ENCODE data around the gene OR10J5.

The OR10J5 gene

GRCh38 chr1:159556931-159557369, 21.1 kb upstream of the OR10J5 start:
- no peaks in the 10 kb centered on the region for H3K79me1 ChIP-seq (ENCODE audit: low read length)
- no peak overlapping the region for H3K23ac ChIP-seq (ENCODE audit: low read length)
- H2BK12ac ChIP-seq (ENCODE audit: low read length), result no peak overlapping the region
- no peak overlapping the region for H3K18ac ChIP-seq (ENCODE audit: low read length)
- WGBS (ENCODE audit: extremely low coverage, insufficient coverage, insufficient read length), result no CpG with 5 or more reads among the region's 3 CpGs
- no peak overlapping the region for H4K8ac ChIP-seq (ENCODE audit: low read depth, low read length)
- H3K36me3 ChIP-seq (ENCODE audit: control insufficient read depth in 1 of 2, insufficient read depth in 2 of 2, low read length in 2 of 2), result no peaks in the 10 kb centered on the region
- no peak overlapping the region for H2BK5ac ChIP-seq (ENCODE audit: low read depth, low read length, poor library complexity)
- no peak overlapping the region for H4K12ac ChIP-seq (ENCODE audit: low read depth, low read length)
- no peaks in the 10 kb centered on the region for H3K27me3 ChIP-seq (ENCODE audit: insufficient read depth, low read length)
- H3K9ac ChIP-seq (ENCODE audit: low read length), result no peak overlapping the region
- no peak for DNase-seq
- H3K79me2 ChIP-seq (ENCODE audit: control insufficient read depth, insufficient read depth, low read length, poor library complexity), result no peaks in the 10 kb centered on the region
- H3K4me2 ChIP-seq (ENCODE audit: low read length), result no peak overlapping the region
- H3K4ac ChIP-seq (ENCODE audit: low read depth, low read length), result no peak overlapping the region
- H3K4me3 ChIP-seq (ENCODE audit: low read depth, low read length), result no peak overlapping the region
- no peaks in the 10 kb centered on the region for H3K9me3 ChIP-seq (ENCODE audit: insufficient read depth, low read depth, low read length)
- H3K27ac ChIP-seq (ENCODE audit: low read depth, low read length), result no peak overlapping the region
- H3K14ac ChIP-seq (ENCODE audit: low read length), result no peak overlapping the region
- no peak overlapping the region for H2BK120ac ChIP-seq (ENCODE audit: insufficient read depth, low read length, poor library complexity)
- H3K4me1 ChIP-seq (ENCODE audit: control insufficient read depth in 1 of 2, insufficient read depth in 2 of 2, low read length in 2 of 2), result no peaks in the 10 kb centered on the region
- H2AK5ac ChIP-seq (ENCODE audit: low read length), result no peak overlapping the region
- no peak overlapping the region for H4K91ac ChIP-seq (ENCODE audit: low read depth, low read length)
- H2AFZ ChIP-seq (ENCODE audit: insufficient read depth, low read length, poor library complexity), result no peak overlapping the region

GRCh38 chr1:159554696-159555095, 18.9 kb upstream of the OR10J5 start:
- no peak overlapping the region for H4K12ac ChIP-seq (ENCODE audit: low read depth, low read length)

GRCh38 chr1:159554261-159554660, 18.5 kb upstream of the OR10J5 start:
- no CpG with 5 or more reads among the region's 3 CpGs for WGBS (ENCODE audit: extremely low coverage, insufficient coverage, insufficient read length)
- H3K9me3 ChIP-seq (ENCODE audit: insufficient read depth, low read depth, low read length), result no peaks in the 10 kb centered on the region
- H4K91ac ChIP-seq (ENCODE audit: low read depth, low read length), result no peak overlapping the region
- H4K8ac ChIP-seq (ENCODE audit: low read depth, low read length), result no peak overlapping the region
- no peaks in the 10 kb centered on the region for H3K79me2 ChIP-seq (ENCODE audit: control insufficient read depth, insufficient read depth, low read length, poor library complexity)
- H2BK120ac ChIP-seq (ENCODE audit: insufficient read depth, low read length, poor library complexity), result no peak overlapping the region
- H3K27ac ChIP-seq (ENCODE audit: low read depth, low read length), result no peak overlapping the region
- no peaks in the 10 kb centered on the region for H3K36me3 ChIP-seq (ENCODE audit: control insufficient read depth in 1 of 2, insufficient read depth in 2 of 2, low read length in 2 of 2)
- H2AFZ ChIP-seq (ENCODE audit: insufficient read depth, low read length, poor library complexity), result no peak overlapping the region
- no peak overlapping the region for H3K4ac ChIP-seq (ENCODE audit: low read depth, low read length)
- H3K79me1 ChIP-seq (ENCODE audit: low read length), result no peaks in the 10 kb centered on the region
- DNase-seq, result no peak
- H4K12ac ChIP-seq (ENCODE audit: low read depth, low read length), result no peak overlapping the region
- no peaks in the 10 kb centered on the region for H3K4me1 ChIP-seq (ENCODE audit: control insufficient read depth in 1 of 2, insufficient read depth in 2 of 2, low read length in 2 of 2)
- no peak overlapping the region for H2BK12ac ChIP-seq (ENCODE audit: low read length)
- no peak overlapping the region for H3K4me2 ChIP-seq (ENCODE audit: low read length)
- no peaks in the 10 kb centered on the region for H3K27me3 ChIP-seq (ENCODE audit: insufficient read depth, low read length)
- H3K23ac ChIP-seq (ENCODE audit: low read length), result no peak overlapping the region
- H3K4me3 ChIP-seq (ENCODE audit: low read depth, low read length), result no peak overlapping the region
- H3K14ac ChIP-seq (ENCODE audit: low read length), result no peak overlapping the region
- no peak overlapping the region for H3K18ac ChIP-seq (ENCODE audit: low read length)
- H2BK5ac ChIP-seq (ENCODE audit: low read depth, low read length, poor library complexity), result no peak overlapping the region
- no peak overlapping the region for H2AK5ac ChIP-seq (ENCODE audit: low read length)
- H3K9ac ChIP-seq (ENCODE audit: low read length), result no peak overlapping the region

More at GRCh38 chr1:159554696-159555095, 18.9 kb upstream of the OR10J5 start:
- H2BK120ac ChIP-seq (ENCODE audit: insufficient read depth, low read length, poor library complexity), result no peak overlapping the region
- no peak overlapping the region for H3K4me2 ChIP-seq (ENCODE audit: low read length)
- no peaks in the 10 kb centered on the region for H3K79me1 ChIP-seq (ENCODE audit: low read length)
- H4K91ac ChIP-seq (ENCODE audit: low read depth, low read length), result no peak overlapping the region
- no peak overlapping the region for H3K4me3 ChIP-seq (ENCODE audit: low read depth, low read length)
- H3K27me3 ChIP-seq (ENCODE audit: insufficient read depth, low read length), result no peaks in the 10 kb centered on the region
- no peak overlapping the region for H3K23ac ChIP-seq (ENCODE audit: low read length)
- no peak overlapping the region for H3K14ac ChIP-seq (ENCODE audit: low read length)
- no peak overlapping the region for H2BK5ac ChIP-seq (ENCODE audit: low read depth, low read length, poor library complexity)
- no peak overlapping the region for H3K27ac ChIP-seq (ENCODE audit: low read depth, low read length)
- no CpG with 5 or more reads among the region's 1 CpG for WGBS (ENCODE audit: extremely low coverage, insufficient coverage, insufficient read length)
- H2BK12ac ChIP-seq (ENCODE audit: low read length), result no peak overlapping the region
- H3K9ac ChIP-seq (ENCODE audit: low read length), result no peak overlapping the region
- no peaks in the 10 kb centered on the region for H3K79me2 ChIP-seq (ENCODE audit: control insufficient read depth, insufficient read depth, low read length, poor library complexity)
- no peaks in the 10 kb centered on the region for H3K9me3 ChIP-seq (ENCODE audit: insufficient read depth, low read depth, low read length)
- H3K4ac ChIP-seq (ENCODE audit: low read depth, low read length), result no peak overlapping the region
- no peak overlapping the region for H2AK5ac ChIP-seq (ENCODE audit: low read length)
- no peaks in the 10 kb centered on the region for H3K4me1 ChIP-seq (ENCODE audit: control insufficient read depth in 1 of 2, insufficient read depth in 2 of 2, low read length in 2 of 2)
- no peak overlapping the region for H4K8ac ChIP-seq (ENCODE audit: low read depth, low read length)
- no peak for DNase-seq
- no peaks in the 10 kb centered on the region for H3K36me3 ChIP-seq (ENCODE audit: control insufficient read depth in 1 of 2, insufficient read depth in 2 of 2, low read length in 2 of 2)
- H2AFZ ChIP-seq (ENCODE audit: insufficient read depth, low read length, poor library complexity), result no peak overlapping the region
- no peak overlapping the region for H3K18ac ChIP-seq (ENCODE audit: low read length)

DNA sequence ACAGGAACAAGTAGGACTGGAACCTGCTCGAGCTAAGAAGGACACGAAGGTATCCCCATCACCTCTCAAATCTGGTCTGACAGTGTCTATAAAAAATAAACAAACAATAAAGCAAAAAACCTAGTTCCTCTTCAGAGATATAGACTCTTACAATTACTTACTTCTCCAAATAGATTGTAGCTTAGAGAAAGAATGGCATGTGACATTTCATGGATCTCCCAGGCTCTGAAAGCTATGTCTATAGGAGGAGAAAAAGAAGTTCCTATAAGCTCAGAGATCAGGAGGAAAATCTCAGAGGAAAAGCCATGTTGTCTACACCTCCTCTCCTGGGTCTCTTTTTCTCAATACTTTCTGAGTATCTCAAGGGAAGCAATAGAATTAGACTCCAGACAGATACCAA, 12.3 kb upstream of the OR10J5 start:
- H3K23ac ChIP-seq (ENCODE audit: low read length), result no peak overlapping the region
- H3K79me2 ChIP-seq (ENCODE audit: control insufficient read depth, insufficient read depth, low read length, poor library complexity), result no peaks in the 10 kb centered on the region
- no peak overlapping the region for H3K18ac ChIP-seq (ENCODE audit: low read length)
- DNase-seq, result no peak
- no peak overlapping the region for H3K4me2 ChIP-seq (ENCODE audit: low read length)
- H4K12ac ChIP-seq (ENCODE audit: low read depth, low read length), result no peak overlapping the region
- no peak overlapping the region for H3K4me3 ChIP-seq (ENCODE audit: low read depth, low read length)
- H3K4me1 ChIP-seq (ENCODE audit: control insufficient read depth in 1 of 2, insufficient read depth in 2 of 2, low read length in 2 of 2), result no peaks in the 10 kb centered on the region
- H3K27ac ChIP-seq (ENCODE audit: low read depth, low read length), result no peak overlapping the region
- WGBS (ENCODE audit: extremely low coverage, insufficient coverage, insufficient read length), result no CpG with 5 or more reads among the region's 2 CpGs
- H2AK5ac ChIP-seq (ENCODE audit: low read length), result no peak overlapping the region
- no peaks in the 10 kb centered on the region for H3K36me3 ChIP-seq (ENCODE audit: control insufficient read depth in 1 of 2, insufficient read depth in 2 of 2, low read length in 2 of 2)
- no peaks in the 10 kb centered on the region for H3K27me3 ChIP-seq (ENCODE audit: insufficient read depth, low read length)
- no peak overlapping the region for H3K14ac ChIP-seq (ENCODE audit: low read length)
- H3K9ac ChIP-seq (ENCODE audit: low read length), result no peak overlapping the region
- H2AFZ ChIP-seq (ENCODE audit: insufficient read depth, low read length, poor library complexity), result no peak overlapping the region
- H4K8ac ChIP-seq (ENCODE audit: low read depth, low read length), result no peak overlapping the region
- H3K4ac ChIP-seq (ENCODE audit: low read depth, low read length), result no peak overlapping the region
- no peaks in the 10 kb centered on the region for H3K79me1 ChIP-seq (ENCODE audit: low read length)
- no peak overlapping the region for H2BK5ac ChIP-seq (ENCODE audit: low read depth, low read length, poor library complexity)
- H2BK120ac ChIP-seq (ENCODE audit: insufficient read depth, low read length, poor library complexity), result no peak overlapping the region
- H4K91ac ChIP-seq (ENCODE audit: low read depth, low read length), result no peak overlapping the region
- H2BK12ac ChIP-seq (ENCODE audit: low read length), result no peak overlapping the region
- H3K9me3 ChIP-seq (ENCODE audit: insufficient read depth, low read depth, low read length), result no peaks in the 10 kb centered on the region
